HepG2 (cell line): ENCODE data around the gene FHL5. TPM values are rescaled to one million over a fixed set of nuclear protein-coding genes. Genes with fewer than 3 reads are reported as not detected.

ENCODE experiments used
- NFYC ChIP-seq: IDR thresholded peaks from 2 replicates; pipeline ENCODE4 v1.6.1; 2016; ENCODE audit warnings: missing genetic modification reagents, missing compliant biosample characterization
- NPAS2 ChIP-seq: sonication (generic); formaldehyde crosslinking; IDR thresholded peaks from 2 replicates; pipeline ENCODE4 v1.8.0; 2022; ENCODE audit warnings: mild to moderate bottlenecking, missing genetic modification reagents, borderline replicate concordance
- SKI ChIP-seq: fragments of 450-650 bp; IDR thresholded peaks from one replicate; pipeline ENCODE4 v1.6.1; 2018; ENCODE audit warnings: mild to moderate bottlenecking; ENCODE audit not compliant: partially characterized antibody
- SNRNP70 ChIP-seq: fragments of 200-400 bp; formaldehyde crosslinking; IDR thresholded peaks from 2 replicates; pipeline ENCODE4 v1.6.1; 2017; ENCODE audit warnings: mild to moderate bottlenecking, low read depth, low read length, moderate library complexity
- XRCC5 ChIP-seq: fragments of 200-400 bp; formaldehyde crosslinking; optimal IDR thresholded peaks from 2 replicates; pipeline ENCODE3; 2017; ENCODE audit warnings: mild to moderate bottlenecking, low read length
- ZEB1 ChIP-seq: IDR thresholded peaks from 2 replicates; pipeline ENCODE4 v1.6.1; 2012; ENCODE audit warnings: mild to moderate bottlenecking, low read depth, inconsistent platforms; ENCODE audit not compliant: insufficient replicate concordance
- polyA plus RNA-seq, 8 experiments: library from polyadenylated mRNA; depleted of rRNA in 3 of 8; stranded (reverse) in 7 of 8; unstranded in 1 of 8; fragments of >200 nt; fragmentation: Illumina TruSeq in 4 of 8; extraction: Trizol in 4 of 8; gene quantifications; 2 replicates each; pipeline versions ENCODE4 v1.2.1 to v1.2.3, GENCODE V29; 2011 to 2016; ENCODE audit warnings: low read depth in 4 of 8, missing spikeins in 1 of 8, mixed read lengths in 1 of 8; ENCODE audit not compliant: insufficient read depth in 1 of 8
- total RNA-seq, 5 experiments: library from RNA; depleted of rRNA; stranded (reverse); fragments of >200 nt; fragmentation: Illumina TruSeq; extraction: Trizol; gene quantifications; 2 replicates each; pipeline ENCODE4 v1.2.3, GENCODE V29; 2016; ENCODE audit warnings: low read depth in 1 of 5
- TF ChIP-seq, protein P1 (sequence below): sonication (generic); formaldehyde crosslinking; IDR thresholded peaks from one replicate; pipeline ENCODE4 v1.5.1; 2020; ENCODE audit warnings: mild to moderate bottlenecking, missing genetic modification reagents; ENCODE audit errors: not compliant biosample characterization
- TF ChIP-seq, protein P2 (sequence below): IDR thresholded peaks from 2 replicates; pipeline ENCODE4 v1.6.1; 2016
- TF ChIP-seq, protein P3 (sequence below): conservative IDR thresholded peaks from 2 replicates; pipeline ENCODE4 v1.6.1; 2018; ENCODE audit warnings: missing genetic modification reagents
- TF ChIP-seq, protein P4 (sequence below): sonication (generic); formaldehyde crosslinking; IDR thresholded peaks from 2 replicates; pipeline ENCODE4 v1.5.1; 2020; ENCODE audit warnings: mild to moderate bottlenecking, missing genetic modification reagents, borderline replicate concordance
- TF ChIP-seq, protein P5 (sequence below): IDR thresholded peaks from 2 replicates; pipeline ENCODE4 v1.6.1; 2016; ENCODE audit warnings: low read depth, borderline replicate concordance

FHL5 gene
- total and polyA plus RNA-seq, 2 of the 13 experiments (the other 11 are each of a cell fraction or from before 2014, with no cell fraction given): not detected

DNA sequence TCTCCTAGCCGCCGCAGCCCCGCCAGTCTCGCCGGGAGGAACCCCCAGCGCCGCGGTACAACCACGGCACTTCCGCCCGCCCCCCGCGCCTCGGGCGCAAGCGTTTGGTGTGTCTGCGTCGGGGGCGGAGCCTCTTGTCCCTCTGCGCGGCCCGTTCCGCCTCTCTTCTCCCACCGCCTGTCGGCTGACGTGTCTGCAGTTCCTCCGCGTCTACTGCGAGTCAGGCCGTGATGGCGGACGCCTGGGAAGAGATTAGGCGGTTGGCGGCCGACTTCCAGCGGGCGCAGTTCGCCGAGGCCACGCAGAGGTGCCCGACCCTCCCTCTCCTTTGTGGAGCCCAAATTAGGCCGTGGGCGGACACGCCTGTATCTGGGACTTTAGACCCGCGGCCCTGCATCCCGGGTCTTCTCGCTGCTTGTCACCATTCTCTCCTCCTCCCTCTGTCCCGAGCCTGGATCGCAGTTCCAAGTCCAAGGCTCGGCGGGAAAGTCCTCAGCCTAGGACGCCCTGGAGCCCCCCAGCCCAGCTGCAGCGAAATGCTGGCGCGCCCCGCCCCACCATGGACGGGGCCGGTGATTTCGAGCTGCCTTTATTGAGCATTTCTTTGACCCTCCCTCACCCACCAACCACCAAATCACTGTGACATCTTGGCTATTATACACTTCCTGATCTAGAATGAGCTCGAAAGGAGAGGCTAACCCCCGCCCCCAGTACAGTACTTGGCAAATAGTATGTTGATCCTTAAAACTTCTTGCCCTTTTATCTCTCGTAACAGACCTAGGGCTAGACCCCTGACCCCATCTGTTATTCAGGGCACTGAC is 41.1 kb upstream of the FHL5 start, which contains the start of gene UFL1 (continued):
- TF ChIP-seq, protein P1, sequence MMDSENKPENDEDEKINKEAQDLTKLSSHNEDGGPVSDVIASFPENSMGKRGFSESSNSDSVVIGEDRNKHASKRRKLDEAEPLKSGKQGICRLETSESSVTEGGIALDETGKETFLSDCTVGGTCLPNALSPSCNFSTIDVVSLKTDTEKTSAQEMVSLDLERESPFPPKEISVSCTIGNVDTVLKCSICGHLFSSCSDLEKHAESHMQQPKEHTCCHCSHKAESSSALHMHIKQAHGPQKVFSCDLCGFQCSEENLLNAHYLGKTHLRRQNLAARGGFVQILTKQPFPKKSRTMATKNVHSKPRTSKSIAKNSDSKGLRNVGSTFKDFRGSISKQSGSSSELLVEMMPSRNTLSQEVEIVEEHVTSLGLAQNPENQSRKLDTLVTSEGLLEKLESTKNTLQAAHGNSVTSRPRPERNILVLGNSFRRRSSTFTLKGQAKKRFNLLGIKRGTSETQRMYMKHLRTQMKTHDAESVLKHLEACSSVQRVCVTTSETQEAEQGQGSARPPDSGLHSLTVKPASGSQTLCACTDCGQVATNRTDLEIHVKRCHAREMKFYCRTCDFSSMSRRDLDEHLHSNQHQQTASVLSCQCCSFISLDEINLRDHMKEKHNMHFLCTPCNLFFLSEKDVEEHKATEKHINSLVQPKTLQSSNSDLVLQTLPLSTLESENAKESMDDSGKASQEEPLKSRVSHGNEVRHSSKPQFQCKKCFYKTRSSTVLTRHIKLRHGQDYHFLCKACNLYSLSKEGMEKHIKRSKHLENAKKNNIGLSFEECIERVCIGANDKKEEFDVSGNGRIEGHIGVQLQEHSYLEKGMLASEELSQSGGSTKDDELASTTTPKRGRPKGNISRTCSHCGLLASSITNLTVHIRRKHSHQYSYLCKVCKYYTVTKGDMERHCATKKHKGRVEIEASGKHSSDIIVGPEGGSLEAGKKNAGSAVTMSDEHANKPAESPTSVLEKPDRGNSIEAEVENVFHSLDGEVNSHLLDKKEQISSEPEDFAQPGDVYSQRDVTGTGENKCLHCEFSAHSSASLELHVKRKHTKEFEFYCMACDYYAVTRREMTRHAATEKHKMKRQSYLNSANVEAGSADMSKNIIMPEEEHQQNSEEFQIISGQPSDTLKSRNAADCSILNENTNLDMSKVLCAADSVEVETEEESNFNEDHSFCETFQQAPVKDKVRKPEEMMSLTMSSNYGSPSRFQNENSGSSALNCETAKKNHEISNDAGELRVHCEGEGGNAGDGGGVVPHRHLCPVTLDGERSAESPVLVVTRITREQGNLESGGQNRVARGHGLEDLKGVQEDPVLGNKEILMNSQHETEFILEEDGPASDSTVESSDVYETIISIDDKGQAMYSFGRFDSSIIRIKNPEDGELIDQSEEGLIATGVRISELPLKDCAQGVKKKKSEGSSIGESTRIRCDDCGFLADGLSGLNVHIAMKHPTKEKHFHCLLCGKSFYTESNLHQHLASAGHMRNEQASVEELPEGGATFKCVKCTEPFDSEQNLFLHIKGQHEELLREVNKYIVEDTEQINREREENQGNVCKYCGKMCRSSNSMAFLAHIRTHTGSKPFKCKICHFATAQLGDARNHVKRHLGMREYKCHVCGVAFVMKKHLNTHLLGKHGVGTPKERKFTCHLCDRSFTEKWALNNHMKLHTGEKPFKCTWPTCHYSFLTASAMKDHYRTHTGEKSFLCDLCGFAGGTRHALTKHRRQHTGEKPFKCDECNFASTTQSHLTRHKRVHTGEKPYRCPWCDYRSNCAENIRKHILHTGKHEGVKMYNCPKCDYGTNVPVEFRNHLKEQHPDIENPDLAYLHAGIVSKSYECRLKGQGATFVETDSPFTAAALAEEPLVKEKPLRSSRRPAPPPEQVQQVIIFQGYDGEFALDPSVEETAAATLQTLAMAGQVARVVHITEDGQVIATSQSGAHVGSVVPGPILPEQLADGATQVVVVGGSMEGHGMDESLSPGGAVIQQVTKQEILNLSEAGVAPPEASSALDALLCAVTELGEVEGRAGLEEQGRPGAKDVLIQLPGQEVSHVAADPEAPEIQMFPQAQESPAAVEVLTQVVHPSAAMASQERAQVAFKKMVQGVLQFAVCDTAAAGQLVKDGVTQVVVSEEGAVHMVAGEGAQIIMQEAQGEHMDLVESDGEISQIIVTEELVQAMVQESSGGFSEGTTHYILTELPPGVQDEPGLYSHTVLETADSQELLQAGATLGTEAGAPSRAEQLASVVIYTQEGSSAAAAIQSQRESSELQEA (CRISPR knock-in tag): peak; percentile 64
- TF ChIP-seq XRCC5 (peak; percentile 36), NPAS2 (CRISPR knock-in tag) (no peak), ZEB1 (peak; percentile 47), SNRNP70 (no peak), SKI (peak; percentile 65), NFYC (CRISPR knock-in tag) (no peak; the same call in 1 of the 2 replicates)
- TF ChIP-seq, protein P2, sequence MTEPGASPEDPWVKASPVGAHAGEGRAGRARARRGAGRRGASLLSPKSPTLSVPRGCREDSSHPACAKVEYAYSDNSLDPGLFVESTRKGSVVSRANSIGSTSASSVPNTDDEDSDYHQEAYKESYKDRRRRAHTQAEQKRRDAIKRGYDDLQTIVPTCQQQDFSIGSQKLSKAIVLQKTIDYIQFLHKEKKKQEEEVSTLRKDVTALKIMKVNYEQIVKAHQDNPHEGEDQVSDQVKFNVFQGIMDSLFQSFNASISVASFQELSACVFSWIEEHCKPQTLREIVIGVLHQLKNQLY (CRISPR knock-in tag): no peak; the same call in 1 of the 2 replicates
- TF ChIP-seq, protein P3, sequence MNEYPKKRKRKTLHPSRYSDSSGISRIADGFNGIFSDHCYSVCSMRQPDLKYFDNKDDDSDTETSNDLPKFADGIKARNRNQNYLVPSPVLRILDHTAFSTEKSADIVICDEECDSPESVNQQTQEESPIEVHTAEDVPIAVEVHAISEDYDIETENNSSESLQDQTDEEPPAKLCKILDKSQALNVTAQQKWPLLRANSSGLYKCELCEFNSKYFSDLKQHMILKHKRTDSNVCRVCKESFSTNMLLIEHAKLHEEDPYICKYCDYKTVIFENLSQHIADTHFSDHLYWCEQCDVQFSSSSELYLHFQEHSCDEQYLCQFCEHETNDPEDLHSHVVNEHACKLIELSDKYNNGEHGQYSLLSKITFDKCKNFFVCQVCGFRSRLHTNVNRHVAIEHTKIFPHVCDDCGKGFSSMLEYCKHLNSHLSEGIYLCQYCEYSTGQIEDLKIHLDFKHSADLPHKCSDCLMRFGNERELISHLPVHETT: 0 out of 2 replicates have a peak, but pooled peaks have one; percentile 22
- TF ChIP-seq, protein P4, sequence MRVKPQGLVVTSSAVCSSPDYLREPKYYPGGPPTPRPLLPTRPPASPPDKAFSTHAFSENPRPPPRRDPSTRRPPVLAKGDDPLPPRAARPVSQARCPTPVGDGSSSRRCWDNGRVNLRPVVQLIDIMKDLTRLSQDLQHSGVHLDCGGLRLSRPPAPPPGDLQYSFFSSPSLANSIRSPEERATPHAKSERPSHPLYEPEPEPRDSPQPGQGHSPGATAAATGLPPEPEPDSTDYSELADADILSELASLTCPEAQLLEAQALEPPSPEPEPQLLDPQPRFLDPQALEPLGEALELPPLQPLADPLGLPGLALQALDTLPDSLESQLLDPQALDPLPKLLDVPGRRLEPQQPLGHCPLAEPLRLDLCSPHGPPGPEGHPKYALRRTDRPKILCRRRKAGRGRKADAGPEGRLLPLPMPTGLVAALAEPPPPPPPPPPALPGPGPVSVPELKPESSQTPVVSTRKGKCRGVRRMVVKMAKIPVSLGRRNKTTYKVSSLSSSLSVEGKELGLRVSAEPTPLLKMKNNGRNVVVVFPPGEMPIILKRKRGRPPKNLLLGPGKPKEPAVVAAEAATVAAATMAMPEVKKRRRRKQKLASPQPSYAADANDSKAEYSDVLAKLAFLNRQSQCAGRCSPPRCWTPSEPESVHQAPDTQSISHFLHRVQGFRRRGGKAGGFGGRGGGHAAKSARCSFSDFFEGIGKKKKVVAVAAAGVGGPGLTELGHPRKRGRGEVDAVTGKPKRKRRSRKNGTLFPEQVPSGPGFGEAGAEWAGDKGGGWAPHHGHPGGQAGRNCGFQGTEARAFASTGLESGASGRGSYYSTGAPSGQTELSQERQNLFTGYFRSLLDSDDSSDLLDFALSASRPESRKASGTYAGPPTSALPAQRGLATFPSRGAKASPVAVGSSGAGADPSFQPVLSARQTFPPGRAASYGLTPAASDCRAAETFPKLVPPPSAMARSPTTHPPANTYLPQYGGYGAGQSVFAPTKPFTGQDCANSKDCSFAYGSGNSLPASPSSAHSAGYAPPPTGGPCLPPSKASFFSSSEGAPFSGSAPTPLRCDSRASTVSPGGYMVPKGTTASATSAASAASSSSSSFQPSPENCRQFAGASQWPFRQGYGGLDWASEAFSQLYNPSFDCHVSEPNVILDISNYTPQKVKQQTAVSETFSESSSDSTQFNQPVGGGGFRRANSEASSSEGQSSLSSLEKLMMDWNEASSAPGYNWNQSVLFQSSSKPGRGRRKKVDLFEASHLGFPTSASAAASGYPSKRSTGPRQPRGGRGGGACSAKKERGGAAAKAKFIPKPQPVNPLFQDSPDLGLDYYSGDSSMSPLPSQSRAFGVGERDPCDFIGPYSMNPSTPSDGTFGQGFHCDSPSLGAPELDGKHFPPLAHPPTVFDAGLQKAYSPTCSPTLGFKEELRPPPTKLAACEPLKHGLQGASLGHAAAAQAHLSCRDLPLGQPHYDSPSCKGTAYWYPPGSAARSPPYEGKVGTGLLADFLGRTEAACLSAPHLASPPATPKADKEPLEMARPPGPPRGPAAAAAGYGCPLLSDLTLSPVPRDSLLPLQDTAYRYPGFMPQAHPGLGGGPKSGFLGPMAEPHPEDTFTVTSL: peak; percentile 61; the same call in 1 of the 2 replicates
- TF ChIP-seq, protein P5, sequence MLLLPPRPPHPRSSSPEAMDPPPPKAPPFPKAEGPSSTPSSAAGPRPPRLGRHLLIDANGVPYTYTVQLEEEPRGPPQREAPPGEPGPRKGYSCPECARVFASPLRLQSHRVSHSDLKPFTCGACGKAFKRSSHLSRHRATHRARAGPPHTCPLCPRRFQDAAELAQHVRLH (CRISPR knock-in tag): peak; percentile 71; the same call in 1 of the 2 replicates
